NCI-H1417 treated with DMSO at 0.1 percent for 48 hours (cell line): ENCODE measurements around the gene EPHA1.
"Not testable (repeated sequence)": the region's sequence is repeated elsewhere in the genome, so short reads cannot be mapped to it uniquely, and the experiment has no call there.

ENCODE experiments used
- DNase-seq: peaks from one replicate; lab custom pipeline; 2025; lab: John Stamatoyannopoulos, UW

Gene EPHA1

DNA sequence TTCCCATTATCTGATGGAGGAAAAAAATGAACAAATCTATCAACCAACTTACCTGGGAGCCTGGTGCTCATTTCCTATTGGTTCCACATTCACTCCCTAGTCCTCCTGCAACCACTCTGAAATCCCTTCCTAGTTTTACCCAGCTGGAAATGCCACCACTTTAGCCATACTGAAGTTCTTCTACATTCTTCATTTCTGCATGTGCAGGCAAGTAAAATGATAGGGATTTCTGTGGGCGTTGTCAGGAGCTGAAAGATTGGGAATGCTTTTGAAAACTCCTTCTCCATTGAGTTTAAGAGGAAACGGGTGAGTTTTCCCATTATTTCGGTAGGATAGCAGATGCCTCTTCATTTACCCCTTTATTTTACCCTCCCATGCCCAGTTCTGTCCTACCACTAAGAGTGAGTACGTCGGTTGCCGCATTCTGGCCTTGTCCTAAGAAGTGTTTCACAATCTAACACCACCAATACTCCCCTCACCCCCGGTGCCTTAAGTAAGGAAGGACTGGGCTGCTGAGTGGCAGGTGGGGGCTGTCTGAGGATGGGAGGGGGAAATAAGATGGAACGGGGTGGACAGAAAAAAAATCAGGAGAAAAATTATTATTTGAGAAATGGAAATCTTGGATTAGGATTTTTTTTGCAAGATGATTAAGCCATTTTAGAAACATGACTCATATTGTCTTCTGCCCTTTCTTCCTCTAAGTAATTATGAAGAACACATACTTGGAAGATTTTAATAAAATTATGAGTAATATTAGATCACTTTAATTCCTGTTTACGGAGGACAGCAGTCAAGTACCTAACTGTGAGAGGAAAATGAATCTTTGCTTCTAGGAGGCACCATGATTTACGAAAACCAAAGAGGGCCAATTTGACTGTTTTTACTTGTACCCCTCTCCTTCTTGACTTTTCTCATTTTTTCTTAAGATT is 21.4 kb upstream of the EPHA1 start:
- DNase-seq, result no peak

DNA sequence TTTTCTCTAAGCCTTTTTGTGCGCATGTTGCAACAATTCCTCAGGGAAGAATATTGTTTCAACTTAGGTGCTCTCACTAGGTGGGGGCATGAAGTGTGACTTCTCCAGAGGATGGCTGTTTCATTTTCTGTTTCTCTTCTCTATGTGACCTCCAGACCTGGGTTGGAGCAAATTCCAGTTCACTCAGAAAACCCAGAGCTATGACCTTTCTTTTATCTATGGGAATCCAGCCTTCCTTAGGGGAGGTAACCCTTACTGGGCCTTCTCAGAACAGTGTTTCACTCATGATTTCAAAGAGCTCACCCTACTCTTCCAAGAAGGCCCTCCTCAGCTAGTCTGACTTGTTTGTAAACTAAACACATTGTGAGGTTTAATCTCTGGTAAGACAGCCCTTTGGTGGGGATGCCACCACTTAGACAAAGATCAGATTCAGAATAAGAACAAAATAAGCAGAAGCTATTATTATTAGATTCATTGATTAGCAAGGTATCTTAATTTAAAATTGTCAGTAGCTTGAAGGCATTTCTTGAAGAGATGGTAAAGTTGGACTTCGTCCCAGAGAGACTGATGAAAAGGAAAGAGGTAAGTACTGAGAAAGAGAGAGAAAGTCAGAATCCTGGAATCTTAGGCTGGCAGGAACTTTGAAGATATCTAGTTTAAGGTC is 18.0 kb upstream of the EPHA1 start:
- no peak for DNase-seq

DNA sequence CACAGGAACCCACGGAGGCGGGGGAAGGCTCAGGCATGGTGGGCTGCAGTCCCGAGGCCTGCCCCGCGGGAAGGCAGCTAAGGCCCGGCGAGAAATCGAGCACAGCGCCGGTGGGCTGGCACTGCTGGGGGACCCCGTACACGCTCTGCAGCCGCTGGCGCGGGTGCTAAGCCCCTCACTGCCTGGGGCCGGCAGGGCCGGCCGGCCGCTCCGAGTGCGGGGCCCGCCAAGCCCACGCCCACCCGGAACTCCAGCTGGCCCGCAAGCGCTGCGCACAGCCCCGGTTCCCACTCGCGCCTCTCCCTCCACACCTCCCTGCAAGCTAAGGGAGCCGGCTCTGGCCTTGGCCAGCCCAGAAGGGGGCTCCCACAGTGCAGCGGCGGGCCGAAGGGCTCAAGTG is 15.8 kb upstream of the EPHA1 start:
- DNase-seq, result not testable (repeated sequence)

DNA sequence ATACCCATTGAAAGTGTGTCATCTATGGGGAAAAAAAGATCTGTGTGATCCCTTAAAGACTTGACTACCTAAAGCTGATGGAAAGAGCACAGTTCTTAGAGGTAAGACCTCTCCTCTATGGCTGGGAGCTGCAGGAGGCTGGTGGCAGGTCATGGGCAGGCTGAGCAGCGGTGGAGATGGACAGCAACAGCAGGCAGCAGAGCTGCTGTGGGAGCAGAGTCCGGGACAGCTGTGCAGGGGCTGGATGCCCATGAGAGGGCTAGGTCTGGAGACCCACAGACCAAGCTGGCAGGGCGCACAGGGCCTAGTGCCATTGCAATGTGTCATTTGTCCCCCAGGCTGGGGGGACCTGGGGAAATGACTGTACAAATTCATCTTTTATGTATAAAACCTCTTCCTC is 13.4 kb upstream of the EPHA1 start:
- no peak for DNase-seq

- not testable (repeated sequence) for DNase-seq
These were observed 12.0 kb upstream of the EPHA1 start for GRCh38 chr7:143420624-143421023.

DNA sequence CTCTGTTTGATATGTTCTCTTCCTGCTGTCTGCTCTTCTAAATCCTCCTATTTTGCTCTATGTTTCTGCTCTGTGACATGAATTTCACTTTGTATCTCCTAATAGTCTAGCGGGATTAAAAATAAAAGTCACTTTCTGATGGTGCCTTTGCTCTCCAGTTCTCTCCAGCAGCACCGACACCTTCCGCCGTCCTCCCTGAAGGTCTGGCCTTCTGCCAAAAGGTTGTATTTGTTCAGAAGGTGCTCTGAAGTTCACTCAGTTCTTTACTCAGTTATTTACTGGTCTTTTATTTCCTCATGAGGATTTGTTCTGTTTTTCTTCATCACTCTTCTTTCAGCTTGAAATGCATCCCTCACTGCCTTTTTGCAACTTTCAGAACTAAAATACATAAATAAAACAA is 11.2 kb upstream of the EPHA1 start:
- DNase-seq, result no peak

- no peak for DNase-seq
These were observed 10.2 kb upstream of the EPHA1 start for GRCh38 chr7:143418681-143419458.

- DNase-seq, result no peak
These were observed 9.2 kb upstream of the EPHA1 start for GRCh38 chr7:143417734-143418383.

DNA sequence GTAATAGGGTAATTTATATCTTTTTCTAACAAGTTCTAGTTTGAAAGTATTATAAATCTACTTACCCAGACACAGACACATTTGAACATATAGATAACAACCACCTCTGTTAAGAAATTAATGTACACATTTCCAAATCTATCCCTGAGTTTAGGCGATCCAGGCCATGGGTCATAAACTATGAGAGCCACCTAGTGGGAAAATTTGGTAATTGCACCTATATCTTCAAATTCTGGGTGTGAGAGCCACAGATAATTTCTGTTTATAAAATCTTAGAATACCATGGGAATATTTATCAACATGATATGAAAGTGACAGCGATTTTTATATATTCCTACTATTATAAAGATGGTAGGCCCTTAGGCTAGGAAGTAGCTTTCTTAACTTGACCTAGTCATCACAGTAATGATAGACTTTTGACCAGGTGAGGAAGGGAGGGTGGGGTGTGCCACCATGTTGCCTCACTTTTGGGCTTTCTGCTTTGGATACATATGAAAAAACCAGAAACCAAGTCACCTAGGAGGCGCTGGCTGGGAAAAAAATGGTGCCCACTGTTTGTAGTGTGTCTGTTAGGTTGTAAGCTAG is 8.0 kb upstream of the EPHA1 start:
- no peak for DNase-seq

- DNase-seq, result no peak
These were observed 7.2 kb upstream of the EPHA1 start for GRCh38 chr7:143415742-143416397.

- DNase-seq, result not testable (repeated sequence)
These were observed 6.6 kb upstream of the EPHA1 start for GRCh38 chr7:143415209-143415608.

- no peak for DNase-seq
These were observed 4.5 kb upstream of the EPHA1 start for GRCh38 chr7:143413123-143413522.

DNA sequence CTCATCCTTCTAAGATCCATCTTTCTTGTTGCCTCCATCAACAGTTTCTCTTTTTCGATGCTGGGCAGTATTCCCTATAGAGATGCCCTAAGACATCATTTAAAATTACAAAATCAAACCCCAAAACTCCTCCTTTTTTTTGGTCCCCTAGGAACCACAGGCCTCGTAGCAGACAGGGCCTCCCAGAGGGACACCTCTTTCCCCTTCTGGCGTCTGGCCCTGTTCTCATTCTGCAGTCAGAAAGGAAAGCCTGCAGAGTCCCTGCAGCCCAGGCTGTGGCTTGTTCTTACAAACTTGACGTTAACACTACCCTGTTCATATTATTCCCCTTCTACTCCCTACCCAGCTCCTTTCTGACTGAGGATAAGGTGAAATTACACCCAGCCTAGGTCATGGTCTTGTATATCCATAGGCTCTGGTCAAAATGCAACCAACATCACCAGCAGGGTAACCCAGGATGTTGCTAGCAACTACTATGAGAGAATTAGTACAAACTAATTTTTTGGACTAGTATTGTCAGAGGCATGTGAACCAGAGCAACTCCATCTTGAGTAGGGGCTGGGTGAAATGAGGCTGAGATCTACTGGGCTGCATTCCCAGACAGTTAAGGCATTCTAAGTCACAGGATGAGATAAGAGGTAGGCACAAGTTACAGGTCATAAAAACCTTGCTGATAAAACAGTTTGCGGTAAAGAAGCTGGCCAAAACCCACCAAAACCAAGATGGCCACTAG is 3.5 kb upstream of the EPHA1 start:
- no peak for DNase-seq

DNA sequence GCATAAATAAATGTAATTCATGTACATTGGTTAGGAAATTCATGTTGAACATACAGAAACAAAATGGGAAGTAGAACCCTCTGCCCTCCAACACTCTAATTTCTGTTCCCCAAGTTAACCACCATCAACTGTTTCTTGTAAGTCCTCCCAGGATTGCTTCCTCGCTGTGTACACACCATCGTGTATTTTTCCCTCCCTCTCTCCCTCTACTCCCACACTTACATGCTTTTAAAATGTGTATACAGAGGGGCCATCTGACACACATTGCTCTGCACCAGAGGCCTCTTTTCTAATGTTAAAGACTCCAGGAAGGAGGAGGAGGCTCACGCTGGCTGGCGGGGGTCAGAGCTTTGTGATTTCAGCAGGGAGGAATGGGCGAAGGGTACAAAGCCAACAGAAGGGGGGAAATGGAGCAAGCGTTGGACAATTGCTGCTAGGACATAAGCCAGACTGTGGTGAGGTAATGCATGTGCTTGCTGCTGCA is 1.9 kb upstream of the EPHA1 start:
- no peak for DNase-seq

DNA sequence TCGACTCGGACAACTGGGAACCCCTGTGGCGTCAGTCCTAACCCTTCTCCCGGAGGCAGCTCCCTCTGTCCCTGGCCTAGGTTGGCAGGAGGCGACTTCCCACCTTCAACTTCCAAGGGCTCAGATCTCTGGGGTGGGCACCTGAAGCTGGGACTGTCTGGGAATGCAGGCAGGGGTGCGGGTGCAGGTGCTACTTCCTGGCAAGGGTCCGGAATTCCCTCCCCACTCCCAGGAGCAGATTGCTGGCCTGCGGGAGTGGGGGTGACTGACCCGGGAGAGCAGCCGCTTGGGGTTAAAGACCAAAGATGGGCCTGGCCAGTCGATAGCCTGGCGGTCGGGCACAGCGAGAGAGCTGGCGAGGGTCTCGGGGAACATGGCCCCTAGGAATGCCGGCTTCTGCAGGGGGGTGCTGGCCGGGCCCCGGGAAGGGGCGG is 387 bp downstream of the EPHA1 start:
- DNase-seq, result no peak

GRCh38 chr7:143407287-143408251 is 1.1 kb downstream of the EPHA1 start:
- DNase-seq, result no peak

DNA sequence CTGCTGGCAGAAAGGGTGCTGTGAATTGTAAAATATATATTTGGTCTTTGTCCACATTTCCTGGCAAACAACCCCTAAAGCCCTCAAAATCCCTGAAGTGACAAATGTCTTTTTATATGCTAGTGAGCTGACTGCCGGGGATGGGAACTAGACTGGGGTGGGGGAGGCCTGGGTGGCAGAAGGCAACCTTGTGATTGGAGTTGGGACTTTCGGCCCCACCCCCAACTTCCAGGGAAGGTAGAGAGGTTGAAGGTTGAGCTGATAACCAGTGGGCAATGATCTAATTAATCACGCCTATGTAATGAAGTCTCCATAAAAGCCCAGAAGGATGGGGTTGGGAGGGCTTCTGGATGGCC is 2.7 kb downstream of the EPHA1 start:
- DNase-seq, result no peak

DNA sequence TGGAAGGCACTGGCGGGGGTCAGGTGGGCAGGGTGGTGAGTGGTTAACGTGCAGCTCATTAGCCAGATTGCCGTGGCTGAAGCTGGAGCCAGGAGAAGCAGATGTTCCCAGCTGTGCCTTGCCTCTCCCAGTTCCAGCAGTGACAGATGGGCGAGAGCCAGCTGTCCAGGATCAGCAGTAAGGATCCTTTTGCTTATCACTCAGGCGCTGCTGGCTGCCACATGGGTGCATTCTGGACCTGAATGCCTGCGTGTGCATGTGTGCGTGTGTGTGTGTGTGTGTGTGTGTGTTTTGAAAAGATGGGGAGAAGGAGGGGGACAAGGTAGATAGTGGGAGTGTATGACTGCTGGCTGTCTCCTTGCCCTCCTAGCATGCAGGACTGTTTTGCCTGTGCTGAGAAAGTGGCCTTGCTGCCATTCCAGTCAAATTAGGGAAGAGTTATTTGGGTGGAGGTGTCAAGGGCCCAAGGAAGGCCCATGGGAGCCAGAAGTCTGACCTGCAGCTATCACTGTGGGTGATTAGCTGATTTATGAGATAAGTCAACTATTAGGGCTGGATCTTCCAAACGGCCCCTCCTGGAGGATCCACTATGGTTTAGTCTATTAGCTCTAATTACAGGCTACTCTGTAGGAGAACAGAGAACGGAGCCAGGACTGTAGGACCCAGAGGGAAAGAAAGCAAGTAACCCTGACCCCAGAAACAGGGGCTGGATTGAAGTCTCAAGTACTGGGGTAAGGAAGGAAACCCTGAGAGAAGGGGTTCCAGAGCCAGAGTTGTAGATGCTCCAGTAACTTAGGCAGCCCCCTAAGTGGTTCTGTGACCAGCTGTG is 3.3 kb downstream of the EPHA1 start:
- no peak for DNase-seq
